Measurements from ENCODE around the gene GNG8. TPM values are rescaled to one million over a fixed set of nuclear protein-coding genes. Genes with fewer than 3 reads are reported as not detected.

GNG8 gene
- total and polyA plus RNA-seq, 10 of the 15 experiments (the other 5 are each of a cell fraction or from before 2014, with no cell fraction given), result 1.2 to 6.6 (median 2.7) TPM; not detected in 6

- no peak for TF ChIP-seq REST (IDR thresholded peaks at IDR 0.05; ENCODE audit: low read depth, low read length)
- TF ChIP-seq IRF5 (IDR thresholded peaks at IDR 0.05; ENCODE audit: borderline replicate concordance), result no peak
- no peak for TF ChIP-seq LARP7 (IDR thresholded peaks at IDR 0.05)
- TF ChIP-seq IKZF1 (conservative IDR thresholded peaks at IDR 0.05), result no peak
- TF ChIP-seq PRDM15 (CRISPR knock-in tag; IDR thresholded peaks at IDR 0.05), result no peak
- TF ChIP-seq POU2F2 (IDR thresholded peaks at IDR 0.05; ENCODE audit: borderline replicate concordance, low read depth, low read length), result no peak
Measured at GRCh38 chr19:46633130-46633529, 2.9 kb downstream of the GNG8 start (continued).
